Brain microvascular endothelial cell (primary cell): ENCODE data around the gene EN1.

Source experiments
- DNase-seq: peaks from one replicate; pipeline ENCODE4 v3.0.0-alpha.2; 2020
- H3K27ac ChIP-seq: fragments of 250-450 bp; sonication (Bioruptor Pico); 2 replicates; pipeline ENCODE4 v1.5.1; 2020; ENCODE audit warnings: mild to moderate bottlenecking, moderate library complexity
- H3K27me3 ChIP-seq: fragments of 250-450 bp; sonication (Bioruptor Pico); replicated peaks from 2 replicates; pipeline ENCODE4 v1.5.1; 2020; ENCODE audit warnings: mild to moderate bottlenecking
- H3K36me3 ChIP-seq: fragments of 250-450 bp; sonication (Bioruptor Pico); replicated peaks from 2 replicates; pipeline ENCODE4 v1.5.1; 2020; ENCODE audit warnings: mild to moderate bottlenecking
- H3K4me3 ChIP-seq: 2 replicates; pipeline ENCODE4 v1.5.1; 2011; ENCODE audit warnings: low read depth, mild to moderate bottlenecking, control low read depth, low read length, moderate library complexity
- CTCF ChIP-seq: IDR thresholded peaks from 2 replicates; pipeline ENCODE4 v1.5.1; 2011; ENCODE audit warnings: low read depth, mild to moderate bottlenecking, moderate library complexity, low read length, control low read depth, inconsistent platforms; ENCODE audit errors: missing control alignments
- in situ Hi-C: cut with HindIII; loops from 2 replicates; pipeline ENCODE4 v1.10.0; 2017; ENCODE audit warnings: low sequenced_read_pairs, low pct_ligation_motif_present

The EN1 gene

GRCh38 chr2:118812552-118812951 is 34.9 kb downstream of the EN1 start:
- H3K27me3 ChIP-seq, result peaks cover 6% of the 10 kb centered on the region
- no peak for DNase-seq
- H3K4me3 ChIP-seq, result no peak overlapping the region
- TF ChIP-seq CTCF, result no peak
- no peak overlapping the region for H3K27ac ChIP-seq
- H3K36me3 ChIP-seq, result no peaks in the 10 kb centered on the region
- in situ Hi-C loops, result no loop called here

- DNase-seq, result no peak
- Histone ChIP-seq H3K4me3 (no peak overlapping the region), H3K27me3 (peaks cover 5% of the 10 kb centered on the region), H3K27ac (no peak overlapping the region), H3K36me3 (no peaks in the 10 kb centered on the region)
- in situ Hi-C loops, result no loop called here
- no peak for TF ChIP-seq CTCF
Observed at GRCh38 chr2:118811514-118812115, 35.8 kb downstream of the EN1 start.

- H3K27me3 ChIP-seq, result peaks cover 5% of the 10 kb centered on the region
- no peak for DNase-seq
- in situ Hi-C loops, result no loop called here
- H3K36me3 ChIP-seq, result no peaks in the 10 kb centered on the region
- TF ChIP-seq CTCF, result no peak
- H3K4me3 ChIP-seq, result no peak overlapping the region
- H3K27ac ChIP-seq, result no peak overlapping the region
Observed at GRCh38 chr2:118810766-118811165, 36.7 kb downstream of the EN1 start.

GRCh38 chr2:118808429-118808809 is 39.0 kb downstream of the EN1 start:
- Histone ChIP-seq H3K4me3 (no peak overlapping the region), H3K36me3 (no peaks in the 10 kb centered on the region), H3K27me3 (peaks cover 2% of the 10 kb centered on the region), H3K27ac (no peak overlapping the region)
- TF ChIP-seq CTCF, result no peak
- no peak for DNase-seq
- in situ Hi-C loops, result no loop called here

- H3K4me3 ChIP-seq, result no peak overlapping the region
- no peak overlapping the region for H3K27ac ChIP-seq
- no peak for DNase-seq
- H3K27me3 ChIP-seq, result peaks cover 2% of the 10 kb centered on the region
- TF ChIP-seq CTCF, result no peak
- H3K36me3 ChIP-seq, result no peaks in the 10 kb centered on the region
- in situ Hi-C loops, result no loop called here
Observed at GRCh38 chr2:118807668-118808428, 39.6 kb downstream of the EN1 start.
